GM06990 (cell line): ENCODE results near the gene ZNF407.

Experiments used
- DNase-seq: peaks from one replicate; pipeline ENCODE4 v3.0.0-alpha.2; 2011; ENCODE audit not compliant: insufficient read length; ENCODE audit errors: extremely low read depth
- H3K27me3 ChIP-seq: replicated peaks from 2 replicates; pipeline ENCODE4 v1.6.0; 2011; ENCODE audit warnings: low read length; ENCODE audit not compliant: control insufficient read depth, insufficient read depth
- H3K36me3 ChIP-seq: 2 replicates; pipeline ENCODE4 v1.5.1; 2011; ENCODE audit warnings: low read length; ENCODE audit not compliant: control insufficient read depth, insufficient read depth
- H3K4me3 ChIP-seq: replicated peaks from 2 replicates; pipeline ENCODE4 v1.5.1; 2011; ENCODE audit warnings: low read depth, mild to moderate bottlenecking, control low read depth, low read length
- CTCF ChIP-seq: IDR thresholded peaks from 2 replicates; pipeline ENCODE4 v1.5.1; 2011; ENCODE audit warnings: low read length, control low read depth, mild to moderate bottlenecking, inconsistent platforms; ENCODE audit not compliant: insufficient read depth, poor library complexity, severe bottlenecking

ZNF407 gene

GRCh38 chr18:74818516-74819175, 221.0 kb downstream of the ZNF407 start:
- Histone ChIP-seq H3K27me3 (no peaks in the 10 kb centered on the region), H3K4me3 (no peak overlapping the region), H3K36me3 (no peaks in the 10 kb centered on the region)
- TF ChIP-seq CTCF: no peak
- no peak for DNase-seq

GRCh38 chr18:74819433-74820059, 221.9 kb downstream of the ZNF407 start:
- no peaks in the 10 kb centered on the region for H3K27me3 ChIP-seq
- no peak for DNase-seq
- TF ChIP-seq CTCF: peak; percentile 67
- no peak overlapping the region for H3K4me3 ChIP-seq
- H3K36me3 ChIP-seq: no peaks in the 10 kb centered on the region

- H3K27me3 ChIP-seq: no peaks in the 10 kb centered on the region
- DNase-seq: no peak
- no peak for TF ChIP-seq CTCF
- H3K4me3 ChIP-seq: no peak overlapping the region
- no peaks in the 10 kb centered on the region for H3K36me3 ChIP-seq
These were observed 222.6 kb downstream of the ZNF407 start for GRCh38 chr18:74820160-74820780.

DNA sequence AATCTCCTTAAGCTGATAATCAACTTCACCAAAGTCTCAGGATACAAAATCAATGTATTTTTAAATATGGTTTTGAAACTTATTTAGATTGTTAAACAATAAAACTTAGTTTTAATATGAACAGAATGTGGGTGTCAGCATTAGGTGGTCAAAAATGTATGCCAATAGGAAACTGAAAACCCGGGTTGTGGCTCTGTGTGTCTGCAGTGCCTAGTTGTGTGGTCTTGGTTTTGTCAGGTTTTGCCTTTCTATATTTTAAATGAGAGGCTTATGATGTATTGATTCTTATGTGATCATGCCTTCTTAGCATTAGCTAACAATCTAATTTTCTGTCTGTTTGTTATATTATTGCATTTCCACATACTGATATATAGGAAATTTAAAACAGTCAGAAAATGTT, 227.8 kb downstream of the ZNF407 start:
- no peak for DNase-seq
- H3K36me3 ChIP-seq: no peaks in the 10 kb centered on the region
- no peak for TF ChIP-seq CTCF

GRCh38 chr18:74826572-74826971, 228.9 kb downstream of the ZNF407 start:
- no peaks in the 10 kb centered on the region for H3K27me3 ChIP-seq
- no peak overlapping the region for H3K4me3 ChIP-seq
- TF ChIP-seq CTCF: no peak
- H3K36me3 ChIP-seq: no peaks in the 10 kb centered on the region
- no peak for DNase-seq

More for the DNA sequence above, 227.8 kb downstream of the ZNF407 start:
- Histone ChIP-seq H3K27me3 (no peaks in the 10 kb centered on the region), H3K4me3 (no peak overlapping the region)
